ENCODE measurements around the gene PDE8B.

GRCh38 chr5:77452351-77452750, 241.9 kb downstream of the PDE8B start:
- no peak for TF ChIP-seq SPI1 (IDR thresholded peaks at IDR 0.05; ENCODE audit: low read depth, low read length)
- no peak for TF ChIP-seq POLR2A (IDR thresholded peaks at IDR 0.05; ENCODE audit: low read depth, low read length)
- TF ChIP-seq TAF1 (IDR thresholded peaks at IDR 0.05; ENCODE audit: low read depth, low read length) = no peak
- no peak for TF ChIP-seq POLR2AphosphoS5 (IDR thresholded peaks at IDR 0.05; ENCODE audit: low read depth, low read length)
- TF ChIP-seq PAX5 (IDR thresholded peaks at IDR 0.05; ENCODE audit: insufficient read depth, low read length, severe bottlenecking) = no peak
- no peak for TF ChIP-seq POU2F2 (IDR thresholded peaks at IDR 0.05; ENCODE audit: low read depth, low read length)

Measured in GM12891 (cell line).